ENCODE results near the gene SLC13A1. TPM values are rescaled to one million over a fixed set of nuclear protein-coding genes. Genes with fewer than 3 reads are reported as not detected.

The SLC13A1 gene
- polyA plus RNA-seq, 3 donors = not detected

GRCh38 chr7:123126171-123126570 is 73.6 kb downstream of the SLC13A1 start:
- Histone ChIP-seq H3K27ac (ENCODE audit: low read depth in 1 of 2, low read length in 2 of 2) (no peak overlapping the region), H3K4me3 (replicated peaks in 1 of 3; ENCODE audit: low read depth in 2 of 3, low read length in 3 of 3) (no peak overlapping the region), H4K20me1 (ENCODE audit: insufficient read depth, low read length) (no peaks in the 10 kb centered on the region), H2AFZ (ENCODE audit: insufficient read depth, low read depth, low read length, poor library complexity, severe bottlenecking) (no peak overlapping the region), H3K4me2 (replicated peaks; ENCODE audit: extremely low read depth, low read length, poor library complexity, severe bottlenecking) (no peak overlapping the region), H3K4me1 (ENCODE audit: control insufficient read depth in 1 of 2, insufficient read depth in 2 of 2, low read length in 2 of 2) (no peaks in the 10 kb centered on the region), H3K9me3 (replicated peaks in 1 of 2; ENCODE audit: control insufficient read depth in 1 of 2, insufficient read depth in 1 of 2, low read length in 2 of 2) (no peaks in the 10 kb centered on the region), H3K79me2 (ENCODE audit: insufficient read depth, low read length) (no peaks in the 10 kb centered on the region), H3K9ac (ENCODE audit: insufficient read depth, low read length, poor library complexity, severe bottlenecking) (no peak overlapping the region), H3K27me3 (ENCODE audit: control insufficient read depth in 2 of 2, insufficient read depth in 2 of 2, low read length in 2 of 2) (no peaks in the 10 kb centered on the region), H3K36me3 (replicated peaks in 1 of 2; ENCODE audit: control insufficient read depth in 1 of 2, insufficient read depth in 2 of 2, low read length in 2 of 2) (no peaks in the 10 kb centered on the region)
- TF ChIP-seq, protein P1, sequence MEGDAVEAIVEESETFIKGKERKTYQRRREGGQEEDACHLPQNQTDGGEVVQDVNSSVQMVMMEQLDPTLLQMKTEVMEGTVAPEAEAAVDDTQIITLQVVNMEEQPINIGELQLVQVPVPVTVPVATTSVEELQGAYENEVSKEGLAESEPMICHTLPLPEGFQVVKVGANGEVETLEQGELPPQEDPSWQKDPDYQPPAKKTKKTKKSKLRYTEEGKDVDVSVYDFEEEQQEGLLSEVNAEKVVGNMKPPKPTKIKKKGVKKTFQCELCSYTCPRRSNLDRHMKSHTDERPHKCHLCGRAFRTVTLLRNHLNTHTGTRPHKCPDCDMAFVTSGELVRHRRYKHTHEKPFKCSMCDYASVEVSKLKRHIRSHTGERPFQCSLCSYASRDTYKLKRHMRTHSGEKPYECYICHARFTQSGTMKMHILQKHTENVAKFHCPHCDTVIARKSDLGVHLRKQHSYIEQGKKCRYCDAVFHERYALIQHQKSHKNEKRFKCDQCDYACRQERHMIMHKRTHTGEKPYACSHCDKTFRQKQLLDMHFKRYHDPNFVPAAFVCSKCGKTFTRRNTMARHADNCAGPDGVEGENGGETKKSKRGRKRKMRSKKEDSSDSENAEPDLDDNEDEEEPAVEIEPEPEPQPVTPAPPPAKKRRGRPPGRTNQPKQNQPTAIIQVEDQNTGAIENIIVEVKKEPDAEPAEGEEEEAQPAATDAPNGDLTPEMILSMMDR (IDR thresholded peaks at IDR 0.05) = no peak
- Mint-ChIP-seq H3K27me3 (ENCODE audit: low read depth in 3 of 3) (no peaks in the 10 kb centered on the region), H3K9me3 (peaks cover 0 to 2% (median 0%) of the 10 kb centered on the region in 7 donors), H3K4me3 (no peak overlapping the region), H3K36me3 (no peaks in the 10 kb centered on the region), H3K27ac (no peak overlapping the region), H3K4me1 (no peaks in the 10 kb centered on the region)
- intact Hi-C loops (cut with micrococcal nuclease) = no loop called here
- DNase-seq = no peak

GRCh38 chr7:123125231-123125630 is 74.5 kb downstream of the SLC13A1 start:
- Histone ChIP-seq H3K27ac (ENCODE audit: low read depth in 1 of 2, low read length in 2 of 2) (no peak overlapping the region), H3K4me1 (ENCODE audit: control insufficient read depth in 1 of 2, insufficient read depth in 2 of 2, low read length in 2 of 2) (no peaks in the 10 kb centered on the region), H2AFZ (ENCODE audit: insufficient read depth, low read depth, low read length, poor library complexity, severe bottlenecking) (no peak overlapping the region), H3K27me3 (ENCODE audit: control insufficient read depth in 2 of 2, insufficient read depth in 2 of 2, low read length in 2 of 2) (no peaks in the 10 kb centered on the region), H3K4me2 (replicated peaks; ENCODE audit: extremely low read depth, low read length, poor library complexity, severe bottlenecking) (no peak overlapping the region), H4K20me1 (ENCODE audit: insufficient read depth, low read length) (no peaks in the 10 kb centered on the region), H3K4me3 (replicated peaks in 1 of 3; ENCODE audit: low read depth in 2 of 3, low read length in 3 of 3) (no peak overlapping the region), H3K9ac (ENCODE audit: insufficient read depth, low read length, poor library complexity, severe bottlenecking) (no peak overlapping the region), H3K79me2 (ENCODE audit: insufficient read depth, low read length) (no peaks in the 10 kb centered on the region), H3K9me3 (replicated peaks in 1 of 2; ENCODE audit: control insufficient read depth in 1 of 2, insufficient read depth in 1 of 2, low read length in 2 of 2) (no peaks in the 10 kb centered on the region), H3K36me3 (replicated peaks in 1 of 2; ENCODE audit: control insufficient read depth in 1 of 2, insufficient read depth in 2 of 2, low read length in 2 of 2) (no peaks in the 10 kb centered on the region)
- TF ChIP-seq, protein P1 (IDR thresholded peaks at IDR 0.05) = no peak
- H3K9me3 Mint-ChIP-seq = peaks cover 0 to 2% (median 0%) of the 10 kb centered on the region in 7 donors
- H3K36me3 Mint-ChIP-seq = no peaks in the 10 kb centered on the region
- no peak for DNase-seq
- intact Hi-C loops (cut with micrococcal nuclease) = no loop called here
- 43% methylated on average over 1 of the region's 3 CpGs for WGBS (ENCODE audit: insufficient coverage)
- no peaks in the 10 kb centered on the region for H3K27me3 Mint-ChIP-seq (ENCODE audit: low read depth in 3 of 3)
- H3K27ac Mint-ChIP-seq = no peak overlapping the region
- H3K4me1 Mint-ChIP-seq = no peaks in the 10 kb centered on the region
- H3K4me3 Mint-ChIP-seq = no peak overlapping the region

Measured in CD14-positive monocyte (primary cell).